Measurements from ENCODE around the gene PPM1G. TPM values are rescaled to one million over a fixed set of nuclear protein-coding genes. Genes with fewer than 3 reads are reported as not detected.

Gene PPM1G
- total RNA-seq, 2 donors from 2014 or later: 50.2 to 50.4 TPM

DNA sequence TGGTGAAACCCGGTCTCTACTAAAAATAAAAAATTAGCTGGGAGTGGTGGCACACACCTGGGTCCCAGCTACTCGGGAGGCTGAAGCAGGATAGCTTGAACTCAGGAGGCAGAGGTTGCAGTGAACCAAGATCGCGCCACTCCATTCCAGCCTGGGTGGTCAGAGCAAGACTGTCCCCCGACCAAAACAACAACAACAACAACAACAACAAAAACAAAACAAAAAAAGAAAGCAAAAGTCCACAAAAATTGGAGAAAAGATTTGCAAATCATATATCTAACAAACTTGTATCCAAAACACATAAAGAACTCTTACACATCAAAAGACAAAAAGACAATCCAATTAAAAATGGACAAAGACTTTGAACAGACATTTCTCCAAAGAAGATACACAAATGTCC, 10.4 kb downstream of the PPM1G start:
- Histone ChIP-seq H3K27ac (no peak overlapping the region), H3K27me3 (replicated peaks; ENCODE audit: insufficient read depth) (no peaks in the 10 kb centered on the region), H3K4me1 (ENCODE audit: control insufficient read depth in 1 of 2, low read depth in 2 of 2) (no peaks in the 10 kb centered on the region), H3K4me3 (no peak overlapping the region), H3K9me3 (no peaks in the 10 kb centered on the region), H3K36me3 (no peaks in the 10 kb centered on the region)
- DNase-seq (ENCODE audit: low spot score) (no peak), ATAC-seq (ENCODE audit: insufficient number of reproducible peaks, low FRiP score, low read depth) (no peak)
- TF ChIP-seq, protein P1, sequence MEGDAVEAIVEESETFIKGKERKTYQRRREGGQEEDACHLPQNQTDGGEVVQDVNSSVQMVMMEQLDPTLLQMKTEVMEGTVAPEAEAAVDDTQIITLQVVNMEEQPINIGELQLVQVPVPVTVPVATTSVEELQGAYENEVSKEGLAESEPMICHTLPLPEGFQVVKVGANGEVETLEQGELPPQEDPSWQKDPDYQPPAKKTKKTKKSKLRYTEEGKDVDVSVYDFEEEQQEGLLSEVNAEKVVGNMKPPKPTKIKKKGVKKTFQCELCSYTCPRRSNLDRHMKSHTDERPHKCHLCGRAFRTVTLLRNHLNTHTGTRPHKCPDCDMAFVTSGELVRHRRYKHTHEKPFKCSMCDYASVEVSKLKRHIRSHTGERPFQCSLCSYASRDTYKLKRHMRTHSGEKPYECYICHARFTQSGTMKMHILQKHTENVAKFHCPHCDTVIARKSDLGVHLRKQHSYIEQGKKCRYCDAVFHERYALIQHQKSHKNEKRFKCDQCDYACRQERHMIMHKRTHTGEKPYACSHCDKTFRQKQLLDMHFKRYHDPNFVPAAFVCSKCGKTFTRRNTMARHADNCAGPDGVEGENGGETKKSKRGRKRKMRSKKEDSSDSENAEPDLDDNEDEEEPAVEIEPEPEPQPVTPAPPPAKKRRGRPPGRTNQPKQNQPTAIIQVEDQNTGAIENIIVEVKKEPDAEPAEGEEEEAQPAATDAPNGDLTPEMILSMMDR (IDR thresholded peaks at IDR 0.05): no peak

DNA sequence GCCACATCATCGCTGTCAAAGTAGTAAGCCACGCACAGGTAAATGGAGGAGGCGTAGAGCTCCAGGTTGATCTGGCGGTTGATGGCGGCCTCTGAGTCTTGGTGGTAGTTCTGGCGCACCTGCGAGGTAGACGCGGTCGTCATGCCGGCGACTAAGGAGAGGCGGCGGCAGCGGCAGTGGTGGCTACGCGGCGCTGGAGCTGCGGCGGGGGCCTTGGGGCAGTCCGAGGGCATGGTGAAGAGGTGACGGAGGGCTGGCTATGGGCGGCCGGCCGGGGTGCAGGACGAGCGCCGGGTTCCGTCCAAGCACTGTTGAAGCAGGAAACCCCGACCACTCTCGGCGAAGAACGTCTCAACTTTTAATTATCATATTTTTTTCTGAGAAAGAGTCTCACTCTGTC, 16.2 kb downstream of the PPM1G start:
- TF ChIP-seq, protein P1 (IDR thresholded peaks at IDR 0.05): no peak
- no peak for ATAC-seq (ENCODE audit: insufficient number of reproducible peaks, low FRiP score, low read depth)
- H3K27me3 ChIP-seq (replicated peaks; ENCODE audit: insufficient read depth): no peaks in the 10 kb centered on the region
- no peak overlapping the region for H3K27ac ChIP-seq
- H3K4me1 ChIP-seq (ENCODE audit: control insufficient read depth in 1 of 2, low read depth in 2 of 2): no peaks in the 10 kb centered on the region
- no peak for DNase-seq (ENCODE audit: low spot score)
- no peaks in the 10 kb centered on the region for H3K36me3 ChIP-seq
- no peak overlapping the region for H3K4me3 ChIP-seq
- H3K9me3 ChIP-seq: no peaks in the 10 kb centered on the region

DNA sequence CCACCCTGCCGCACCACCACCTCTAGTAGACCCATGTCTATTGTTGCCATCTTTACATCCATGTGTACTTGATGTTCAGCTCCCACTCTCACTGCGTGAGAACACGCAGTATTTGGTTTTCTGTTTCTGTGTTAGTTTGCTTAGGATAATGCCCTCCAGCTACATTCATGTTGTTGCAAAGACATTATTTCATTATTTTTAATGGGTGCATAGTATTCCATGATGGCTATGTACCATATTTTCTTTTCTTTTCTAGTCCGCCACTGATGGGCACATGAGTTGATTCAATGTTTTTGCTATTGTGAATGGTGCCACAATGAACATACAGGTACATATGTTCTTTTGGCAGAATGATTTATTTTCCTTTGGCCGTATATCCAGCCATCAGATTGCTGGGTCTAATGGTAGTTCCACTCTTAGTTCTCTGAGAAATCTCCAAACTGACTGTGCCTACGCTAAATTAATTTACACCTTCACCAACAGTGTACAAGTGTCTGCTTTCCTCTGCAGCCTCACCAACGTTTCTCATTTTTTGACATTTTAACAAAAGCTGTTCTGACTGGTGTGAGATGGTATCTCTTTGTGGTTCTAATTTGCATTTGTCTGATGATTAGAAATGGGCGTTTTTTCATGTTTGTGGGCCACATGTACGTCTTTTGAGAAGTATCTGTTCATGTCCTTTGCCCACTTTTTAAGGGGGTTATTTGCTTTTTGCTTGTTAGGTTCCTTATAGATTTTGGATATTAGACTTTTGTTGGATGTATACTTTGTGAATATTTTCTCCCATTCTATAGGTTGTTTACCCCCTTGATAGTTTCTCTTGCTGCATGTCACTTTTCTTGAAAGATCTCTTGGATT, 18.3 kb downstream of the PPM1G start:
- no peaks in the 10 kb centered on the region for H3K27me3 ChIP-seq (replicated peaks; ENCODE audit: insufficient read depth)
- no peak overlapping the region for H3K27ac ChIP-seq
- TF ChIP-seq, protein P1 (IDR thresholded peaks at IDR 0.05): no peak
- DNase-seq (ENCODE audit: low spot score) (no peak), ATAC-seq (ENCODE audit: insufficient number of reproducible peaks, low FRiP score, low read depth) (no peak)
- H3K4me1 ChIP-seq (ENCODE audit: control insufficient read depth in 1 of 2, low read depth in 2 of 2): no peaks in the 10 kb centered on the region
- H3K9me3 ChIP-seq: no peaks in the 10 kb centered on the region
- H3K36me3 ChIP-seq: peaks cover under 1% of the 10 kb centered on the region
- H3K4me3 ChIP-seq: no peak overlapping the region

DNA sequence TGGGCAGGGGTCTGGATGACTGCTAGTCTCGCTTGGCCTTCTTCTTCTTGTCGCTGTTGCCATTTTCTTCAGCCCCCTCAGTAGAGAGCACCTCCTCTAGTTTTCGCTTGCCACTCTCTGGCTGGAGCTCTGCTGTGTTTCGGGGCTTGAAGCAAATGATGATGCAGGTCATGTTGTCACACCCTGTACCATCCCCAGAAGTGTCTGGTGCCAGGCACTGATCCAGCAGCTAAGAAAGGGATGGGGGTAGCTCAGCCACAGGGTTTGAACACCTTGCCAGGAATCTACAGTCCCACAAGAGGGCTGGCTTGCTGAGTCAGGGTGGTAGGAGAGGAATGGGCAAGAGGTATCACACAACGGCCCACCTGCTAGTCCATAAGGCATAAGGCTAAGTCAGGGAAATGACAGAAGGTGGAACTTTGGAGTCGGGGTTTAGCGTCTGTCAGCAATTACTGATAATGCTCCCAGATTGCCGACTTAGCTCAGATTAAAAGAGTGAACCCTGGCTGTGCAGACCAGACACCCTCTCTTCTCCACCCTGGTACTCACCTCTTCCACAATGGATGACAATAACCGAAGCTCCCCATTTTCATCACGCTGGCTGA, 27.7 kb downstream of the PPM1G start:
- TF ChIP-seq, protein P1 (IDR thresholded peaks at IDR 0.05): no peak
- DNase-seq (ENCODE audit: low spot score) (no peak), ATAC-seq (ENCODE audit: insufficient number of reproducible peaks, low FRiP score, low read depth) (no peak)
- Histone ChIP-seq H3K4me1 (ENCODE audit: control insufficient read depth in 1 of 2, low read depth in 2 of 2) (peaks cover 11 to 15% of the 10 kb centered on the region in 2 donors), H3K9me3 (no peaks in the 10 kb centered on the region), H3K27me3 (replicated peaks; ENCODE audit: insufficient read depth) (no peaks in the 10 kb centered on the region), H3K4me3 (peak overlapping the region; percentile 72), H3K27ac (peak overlapping the region; percentile 77 to 90), H3K36me3 (peaks cover 40% of the 10 kb centered on the region)
